SK-N-SH (cell line): ENCODE measurements around the gene LRRC40.

Experiments used
- TF ChIP-seq, protein P1 (sequence below): fragments of 200-600 bp; sonication (generic); IDR thresholded peaks from 2 replicates; pipeline ENCODE4 v1.6.1; 2017; ENCODE audit warnings: antibody characterized with exemption, mild to moderate bottlenecking, moderate library complexity
- TF ChIP-seq, protein P2 (sequence below): IDR thresholded peaks from 2 replicates; pipeline ENCODE4 v1.4.0; 2012; ENCODE audit warnings: low read depth

GRCh38 chr1:70134148-70134547, 71.2 kb downstream of the LRRC40 start:
- TF ChIP-seq, protein P1, sequence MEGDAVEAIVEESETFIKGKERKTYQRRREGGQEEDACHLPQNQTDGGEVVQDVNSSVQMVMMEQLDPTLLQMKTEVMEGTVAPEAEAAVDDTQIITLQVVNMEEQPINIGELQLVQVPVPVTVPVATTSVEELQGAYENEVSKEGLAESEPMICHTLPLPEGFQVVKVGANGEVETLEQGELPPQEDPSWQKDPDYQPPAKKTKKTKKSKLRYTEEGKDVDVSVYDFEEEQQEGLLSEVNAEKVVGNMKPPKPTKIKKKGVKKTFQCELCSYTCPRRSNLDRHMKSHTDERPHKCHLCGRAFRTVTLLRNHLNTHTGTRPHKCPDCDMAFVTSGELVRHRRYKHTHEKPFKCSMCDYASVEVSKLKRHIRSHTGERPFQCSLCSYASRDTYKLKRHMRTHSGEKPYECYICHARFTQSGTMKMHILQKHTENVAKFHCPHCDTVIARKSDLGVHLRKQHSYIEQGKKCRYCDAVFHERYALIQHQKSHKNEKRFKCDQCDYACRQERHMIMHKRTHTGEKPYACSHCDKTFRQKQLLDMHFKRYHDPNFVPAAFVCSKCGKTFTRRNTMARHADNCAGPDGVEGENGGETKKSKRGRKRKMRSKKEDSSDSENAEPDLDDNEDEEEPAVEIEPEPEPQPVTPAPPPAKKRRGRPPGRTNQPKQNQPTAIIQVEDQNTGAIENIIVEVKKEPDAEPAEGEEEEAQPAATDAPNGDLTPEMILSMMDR, result no peak
- TF ChIP-seq, protein P2, sequence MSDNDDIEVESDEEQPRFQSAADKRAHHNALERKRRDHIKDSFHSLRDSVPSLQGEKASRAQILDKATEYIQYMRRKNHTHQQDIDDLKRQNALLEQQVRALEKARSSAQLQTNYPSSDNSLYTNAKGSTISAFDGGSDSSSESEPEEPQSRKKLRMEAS, result no peak
